Endodermal cell (in vitro differentiated cells): ENCODE data around the gene WDR27. TPM values are rescaled to one million over a fixed set of nuclear protein-coding genes. Genes with fewer than 3 reads are reported as not detected.
"Not testable (repeated sequence)": the region's sequence is repeated elsewhere in the genome, so short reads cannot be mapped to it uniquely, and the experiment has no call there.

Source experiments
- DNase-seq: peaks from one replicate; pipeline ENCODE4 v3.0.0-alpha.2; 2017
- H3K27ac ChIP-seq: 2 replicates; pipeline ENCODE4 v1.5.1; 2013; ENCODE audit warnings: mild to moderate bottlenecking, low read depth, low read length, moderate library complexity
- H3K27me3 ChIP-seq: 2 replicates; pipeline ENCODE4 v1.6.1; 2013; ENCODE audit warnings: mild to moderate bottlenecking, low read length, moderate library complexity; ENCODE audit not compliant: insufficient read depth, control insufficient read depth, poor library complexity, severe bottlenecking
- H3K36me3 ChIP-seq: 2 replicates; pipeline ENCODE4 v1.7.0; 2013; ENCODE audit warnings: mild to moderate bottlenecking, low read length, moderate library complexity; ENCODE audit not compliant: control insufficient read depth, insufficient read depth
- H3K4me1 ChIP-seq: one replicate; pipeline ENCODE4 v1.7.0; 2013; ENCODE audit warnings: low read length; ENCODE audit not compliant: control insufficient read depth, insufficient read depth
- H3K4me3 ChIP-seq: 2 replicates; pipeline ENCODE4 v1.5.1; 2013; ENCODE audit warnings: mild to moderate bottlenecking, low read length, moderate library complexity
- H3K9ac ChIP-seq: 2 replicates; pipeline ENCODE4 v1.6.1; 2013; ENCODE audit warnings: mild to moderate bottlenecking, low read length, moderate library complexity; ENCODE audit not compliant: poor library complexity, severe bottlenecking; ENCODE audit errors: extremely low read depth
- H3K9me3 ChIP-seq: 2 replicates; pipeline ENCODE4 v1.6.1; 2013; ENCODE audit warnings: mild to moderate bottlenecking, low read length, moderate library complexity; ENCODE audit not compliant: control insufficient read depth
- H3K27ac Mint-ChIP-seq: 2 replicates; pipeline ENCODE4 v1.8.0; 2020; ENCODE audit warnings: mixed read lengths
- H3K27me3 Mint-ChIP-seq: 2 replicates; pipeline ENCODE4 v1.8.0; 2021; ENCODE audit warnings: mild to moderate bottlenecking, mixed read lengths; ENCODE audit not compliant: insufficient read depth
- H3K36me3 Mint-ChIP-seq: 2 replicates; pipeline ENCODE4 v1.8.0; 2020; ENCODE audit warnings: low read depth, mixed read lengths
- H3K4me1 Mint-ChIP-seq: 2 replicates; pipeline ENCODE4 v1.8.0; 2020; ENCODE audit warnings: mixed read lengths
- H3K4me3 Mint-ChIP-seq: 2 replicates; pipeline ENCODE4 v1.8.0; 2020; ENCODE audit warnings: mild to moderate bottlenecking, moderate library complexity, mixed read lengths
- H3K9me3 Mint-ChIP-seq: 2 replicates; pipeline ENCODE4 v1.8.0; 2020; ENCODE audit warnings: mild to moderate bottlenecking, mixed read lengths
- CTCF ChIP-seq: fragments of 200-600 bp; sonication (generic); conservative IDR thresholded peaks from 2 replicates; pipeline ENCODE4 v1.5.0; 2021; ENCODE audit warnings: antibody characterized with exemption, mild to moderate bottlenecking
- WGBS, 2 experiments: methylation state at CpG; one replicate each; pipeline versions ENCODE4 v1.1.5 to v1.1.7; 2013; ENCODE audit warnings: missing lambda C conversion rate in 2 of 2, mixed read lengths in 1 of 2; ENCODE audit not compliant: insufficient coverage in 1 of 2, insufficient read length in 1 of 2; 5-methylcytosine and 5-hydroxymethylcytosine counted together
- total RNA-seq, 2 donors: library from RNA; stranded (reverse); fragmentation: NEBNext Ultra II Directional in 1 of 2; extraction: Animal tissue kit (Norgen Biotek cat#: 25700) in 1 of 2; gene quantifications; 2 replicates in 1 of 2; 3 replicates in 1 of 2; pipeline ENCODE4 v1.2.1, GENCODE V29; 2021

The WDR27 gene
- total RNA-seq, 2 donors from 2014 or later = 94.4 to 110 TPM

- Histone ChIP-seq H3K27me3 (no peaks in the 10 kb centered on the region), H3K9me3 (peaks cover 25% of the 10 kb centered on the region), H3K4me1 (peaks cover 17% of the 10 kb centered on the region), H3K27ac (no peak overlapping the region), H3K4me3 (no peak overlapping the region), H3K9ac (no peak overlapping the region), H3K36me3 (peaks cover 30% of the 10 kb centered on the region)
- WGBS, 2 experiments = 89 to 93% methylated on average over 7 of the region's 7 CpGs
- no peak for DNase-seq
- peaks cover 78% of the 10 kb centered on the region for H3K36me3 Mint-ChIP-seq
- peaks cover 65% of the 10 kb centered on the region for H3K9me3 Mint-ChIP-seq
- H3K27me3 Mint-ChIP-seq = no peaks in the 10 kb centered on the region
- H3K27ac Mint-ChIP-seq = no peak overlapping the region
- no peak for TF ChIP-seq CTCF
- H3K4me3 Mint-ChIP-seq = no peak overlapping the region
- H3K4me1 Mint-ChIP-seq = peaks cover 25% of the 10 kb centered on the region
These were observed 84.3 kb downstream of the WDR27 start for GRCh38 chr6:169617562-169617961.

GRCh38 chr6:169608609-169609008 is 93.2 kb downstream of the WDR27 start:
- not testable (repeated sequence) for H3K9ac ChIP-seq, H3K27me3 Mint-ChIP-seq, H3K9me3 Mint-ChIP-seq, H3K27me3 ChIP-seq, DNase-seq, H3K4me1 Mint-ChIP-seq, H3K4me3 ChIP-seq, H3K4me1 ChIP-seq, H3K27ac ChIP-seq, H3K27ac Mint-ChIP-seq, H3K4me3 Mint-ChIP-seq
- 93 to 100% methylated on average over 2 of the region's 2 CpGs for WGBS, 2 experiments
- H3K9me3 ChIP-seq = peaks cover 35% of the 10 kb centered on the region
- peaks cover 47% of the 10 kb centered on the region for H3K36me3 ChIP-seq
- peaks cover 55% of the 10 kb centered on the region for H3K36me3 Mint-ChIP-seq

- H3K9me3 Mint-ChIP-seq = peaks cover 5% of the 10 kb centered on the region
- Histone ChIP-seq H3K4me1 (no peaks in the 10 kb centered on the region), H3K27ac (no peak overlapping the region), H3K9me3 (peaks cover 34% of the 10 kb centered on the region), H3K4me3 (no peak overlapping the region), H3K27me3 (no peaks in the 10 kb centered on the region), H3K36me3 (peaks cover 34% of the 10 kb centered on the region), H3K9ac (no peak overlapping the region)
- peaks cover 52% of the 10 kb centered on the region for H3K36me3 Mint-ChIP-seq
- 100% methylated on average over 1 of the region's 1 CpG; no CpG with 5 or more reads in 1 of the 2 experiments for WGBS, 2 experiments
- DNase-seq = no peak
- H3K4me3 Mint-ChIP-seq = no peak overlapping the region
- H3K4me1 Mint-ChIP-seq = no peaks in the 10 kb centered on the region
- H3K27me3 Mint-ChIP-seq = no peaks in the 10 kb centered on the region
- TF ChIP-seq CTCF = no peak
- H3K27ac Mint-ChIP-seq = no peak overlapping the region
These were observed 97.8 kb downstream of the WDR27 start for GRCh38 chr6:169604076-169604475.

- not testable (repeated sequence) for H3K27me3 ChIP-seq, H3K27ac Mint-ChIP-seq, H3K4me3 Mint-ChIP-seq, H3K4me1 Mint-ChIP-seq, DNase-seq, H3K9me3 Mint-ChIP-seq, H3K9ac ChIP-seq, H3K27me3 Mint-ChIP-seq, H3K4me1 ChIP-seq, H3K4me3 ChIP-seq, H3K27ac ChIP-seq
- Histone ChIP-seq H3K9me3 (peaks cover 29% of the 10 kb centered on the region), H3K36me3 (peaks cover 37% of the 10 kb centered on the region)
- peaks cover 53% of the 10 kb centered on the region for H3K36me3 Mint-ChIP-seq
- WGBS, 2 experiments = 100% methylated on average over 1 of the region's 1 CpG
These were observed 100.7 kb downstream of the WDR27 start for GRCh38 chr6:169601129-169601528.
